ENCODE measurements around the gene AGPAT3. TPM values are rescaled to one million over a fixed set of nuclear protein-coding genes. Genes with fewer than 3 reads are reported as not detected.
A peak's percentile ranks its signal among the peaks of the same experiment; 100 is the strongest.

Gene AGPAT3
- total RNA-seq, 2 experiments from 2014 or later: 101 to 102 TPM

DNA sequence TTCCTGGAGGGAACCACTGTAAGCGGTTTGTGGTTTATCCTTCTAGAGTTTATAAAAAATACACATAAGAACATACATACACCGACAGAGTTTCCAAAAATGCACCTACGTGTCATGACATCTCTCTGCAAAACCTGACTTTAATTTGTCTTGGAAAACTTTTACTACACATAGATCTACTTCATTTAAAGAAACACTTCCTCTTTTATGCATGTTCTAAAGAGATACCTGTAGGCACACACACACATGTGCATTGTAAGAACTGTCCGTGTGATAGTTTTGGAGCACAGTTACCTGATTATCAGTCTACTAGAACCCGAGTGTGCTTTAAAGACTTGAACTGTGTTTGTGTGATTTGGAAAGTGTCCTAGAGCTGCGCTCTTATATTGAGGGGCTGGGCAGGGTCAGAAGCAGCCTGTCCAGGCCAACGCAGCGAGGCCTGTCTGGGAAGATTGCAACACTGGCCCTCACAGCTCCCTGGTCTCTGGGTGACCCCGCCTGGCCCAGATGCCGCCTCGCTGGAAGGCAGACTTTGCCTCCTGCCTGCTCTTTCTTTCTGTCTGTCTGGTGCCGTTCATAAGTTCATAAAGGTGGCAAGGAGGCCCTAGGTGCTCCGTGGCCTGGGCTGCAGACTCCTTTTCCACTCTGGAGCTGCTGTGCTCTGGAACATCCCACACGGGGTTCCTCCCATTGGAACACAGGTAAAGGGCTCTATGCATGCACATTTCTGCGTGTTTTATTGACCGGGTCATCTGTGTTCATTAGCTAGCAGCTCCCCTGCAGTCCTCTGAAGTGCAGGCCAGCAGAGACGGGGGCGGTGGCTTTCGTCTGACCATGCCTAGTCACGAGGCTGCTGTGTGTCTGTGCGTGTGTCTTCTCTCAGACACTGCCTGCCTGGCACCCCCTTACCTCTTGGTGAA lies 46.3 kb downstream of the AGPAT3 start:
- peaks cover 37% of the 10 kb centered on the region for H3K36me3 Mint-ChIP-seq (ENCODE audit: low read depth)
- peaks cover 11% of the 10 kb centered on the region for H3K9me3 Mint-ChIP-seq
- CTCF ChIA-PET: no interaction called here
- no peak overlapping the region for H3K4me3 Mint-ChIP-seq
- POLR2A ChIA-PET: no interaction called here
- H3K27ac Mint-ChIP-seq: no peak overlapping the region
- no peak for DNase-seq
- peaks cover 15% of the 10 kb centered on the region for H3K4me1 Mint-ChIP-seq
- no peaks in the 10 kb centered on the region for H3K27me3 Mint-ChIP-seq

DNA sequence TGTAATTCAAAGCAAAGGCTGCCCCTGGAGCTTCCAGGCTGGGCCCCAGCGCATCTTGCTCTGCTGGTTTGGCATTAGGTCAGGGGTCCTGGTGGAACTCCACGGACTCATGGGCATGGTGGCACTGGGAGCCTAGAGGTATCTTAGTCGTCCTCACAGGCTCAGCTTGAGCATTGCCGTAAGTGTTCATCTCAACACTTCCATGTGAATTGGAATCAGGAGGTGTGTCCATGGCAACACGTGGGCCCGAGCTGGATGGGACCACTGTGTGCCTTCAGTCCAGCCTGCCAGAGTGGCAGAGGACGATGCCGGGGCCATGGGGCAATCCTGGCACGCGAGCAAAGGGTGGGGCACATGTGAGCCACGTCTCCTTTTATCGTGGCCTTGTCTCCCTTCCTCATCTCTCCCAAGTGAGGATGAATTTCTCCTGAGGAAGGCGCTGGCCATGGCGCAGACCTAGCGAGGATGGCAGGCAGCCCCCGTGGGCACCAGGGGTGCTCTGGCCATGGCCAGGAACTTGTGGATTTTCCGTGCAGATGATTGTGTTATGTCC lies 47.0 kb downstream of the AGPAT3 start:
- POLR2A ChIA-PET: no interaction called here
- DNase-seq: no peak
- H3K4me1 Mint-ChIP-seq: peaks cover 20% of the 10 kb centered on the region
- no peak overlapping the region for H3K27ac Mint-ChIP-seq
- CTCF ChIA-PET: no interaction called here
- peaks cover 36% of the 10 kb centered on the region for H3K36me3 Mint-ChIP-seq (ENCODE audit: low read depth)
- peaks cover 2% of the 10 kb centered on the region for H3K27me3 Mint-ChIP-seq
- H3K9me3 Mint-ChIP-seq: peaks cover 11% of the 10 kb centered on the region
- no peak overlapping the region for H3K4me3 Mint-ChIP-seq

DNA sequence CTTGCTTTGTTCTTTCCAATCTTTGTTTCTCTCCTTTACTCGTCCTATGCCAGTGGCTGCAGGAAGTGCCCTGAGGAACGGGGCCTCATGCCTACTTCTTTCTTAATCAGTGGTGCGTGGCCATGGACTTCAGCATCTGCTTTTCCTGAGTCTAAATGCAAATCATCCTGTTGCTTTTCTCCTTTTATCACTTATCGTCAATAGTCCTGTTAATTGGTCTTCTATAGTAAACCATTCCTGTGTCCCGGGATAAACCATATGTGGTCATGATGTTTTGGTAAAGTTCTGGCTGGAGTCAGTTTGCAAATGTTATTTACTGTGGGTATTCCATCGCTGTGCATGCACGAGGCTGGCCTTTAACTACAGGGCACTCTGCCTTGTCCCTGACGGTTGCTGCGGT lies 47.5 kb downstream of the AGPAT3 start:
- H3K27me3 Mint-ChIP-seq: peaks cover 2% of the 10 kb centered on the region
- DNase-seq: no peak
- ChIA-PET CTCF (no interaction called here), POLR2A (no interaction called here)
- peaks cover 25% of the 10 kb centered on the region for H3K4me1 Mint-ChIP-seq
- H3K9me3 Mint-ChIP-seq: peaks cover 11% of the 10 kb centered on the region
- no peak overlapping the region for H3K4me3 Mint-ChIP-seq
- no peak overlapping the region for H3K27ac Mint-ChIP-seq
- H3K36me3 Mint-ChIP-seq (ENCODE audit: low read depth): peaks cover 36% of the 10 kb centered on the region

DNA sequence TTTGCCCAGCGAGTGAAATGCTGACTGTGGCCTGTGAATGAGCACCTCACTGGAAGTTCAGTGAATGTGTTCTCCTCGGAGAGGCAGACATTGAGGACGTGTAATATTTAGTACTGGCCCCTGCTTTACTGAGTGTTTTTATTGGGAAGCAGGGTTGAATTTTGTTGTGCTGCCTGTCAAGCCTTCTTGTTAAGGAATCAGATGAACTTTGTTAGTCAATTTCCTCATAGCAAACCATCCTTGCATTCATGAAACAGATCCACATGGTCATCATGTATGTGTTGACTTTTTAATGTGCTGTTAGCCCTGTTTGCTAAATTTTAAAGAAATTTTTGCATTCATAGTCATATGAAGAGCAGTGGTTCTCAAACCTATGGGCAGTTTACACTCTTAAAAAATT lies 47.9 kb downstream of the AGPAT3 start:
- ChIA-PET CTCF (no interaction called here), POLR2A (no interaction called here)
- DNase-seq: no peak
- H3K4me3 Mint-ChIP-seq: no peak overlapping the region
- H3K27me3 Mint-ChIP-seq: peaks cover 2% of the 10 kb centered on the region
- H3K9me3 Mint-ChIP-seq: peaks cover 11% of the 10 kb centered on the region
- H3K27ac Mint-ChIP-seq: no peak overlapping the region
- H3K4me1 Mint-ChIP-seq: peaks cover 26% of the 10 kb centered on the region
- peaks cover 36% of the 10 kb centered on the region for H3K36me3 Mint-ChIP-seq (ENCODE audit: low read depth)

DNA sequence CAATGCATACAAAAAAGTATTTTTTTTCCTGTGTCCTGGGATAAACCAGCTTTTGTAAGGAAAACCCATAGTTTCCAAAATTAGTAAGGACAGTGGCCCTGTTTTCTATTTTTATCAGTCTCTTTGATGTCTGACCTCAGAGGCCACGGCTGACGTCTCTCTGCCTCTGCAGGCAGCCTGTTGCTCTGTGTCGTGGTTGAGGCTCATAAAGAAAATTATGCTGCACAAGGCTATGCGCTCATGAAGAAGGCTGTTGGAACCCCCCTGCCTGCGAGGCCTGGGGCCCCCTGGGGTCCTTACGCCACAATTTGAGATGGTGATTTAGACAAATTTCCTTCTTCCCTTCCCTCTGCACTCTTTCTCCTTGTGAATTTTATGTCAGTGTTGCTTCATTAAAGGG lies 48.9 kb downstream of the AGPAT3 start:
- peaks cover 2% of the 10 kb centered on the region for H3K27me3 Mint-ChIP-seq
- POLR2A ChIA-PET: no interaction called here
- no peak overlapping the region for H3K4me3 Mint-ChIP-seq
- CTCF ChIA-PET: no interaction called here
- H3K9me3 Mint-ChIP-seq: peaks cover 11% of the 10 kb centered on the region
- H3K27ac Mint-ChIP-seq: no peak overlapping the region
- no peak for DNase-seq
- peaks cover 35% of the 10 kb centered on the region for H3K4me1 Mint-ChIP-seq
- peaks cover 39% of the 10 kb centered on the region for H3K36me3 Mint-ChIP-seq (ENCODE audit: low read depth)

DNA sequence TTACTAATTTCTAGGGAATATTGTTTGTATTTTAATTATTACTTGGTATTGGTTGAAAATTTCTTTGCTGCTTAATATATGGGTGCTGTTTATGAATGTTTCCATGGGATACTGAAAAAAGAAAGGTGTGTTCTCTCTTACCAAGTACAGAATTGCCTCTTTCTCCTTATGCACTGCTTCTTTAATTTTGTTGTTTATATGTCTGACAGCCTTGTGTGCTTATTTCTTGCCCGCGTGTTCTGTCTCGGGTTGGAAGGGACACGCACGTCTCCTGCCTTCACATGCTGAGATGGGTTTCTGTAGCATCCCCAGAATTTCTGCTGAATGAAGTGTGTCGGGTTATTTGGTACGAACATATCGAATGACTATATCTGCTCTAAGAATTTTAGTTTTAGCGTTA lies 51.1 kb downstream of the AGPAT3 start:
- peaks cover 11% of the 10 kb centered on the region for H3K9me3 Mint-ChIP-seq
- H3K27ac Mint-ChIP-seq: no peak overlapping the region
- ChIA-PET CTCF (no interaction called here), POLR2A (interaction anchor here (1.0 kb wide), 1 partner anchor 24 kb away, joined by 3 read pairs; no protein-coding TSS in a partner anchor)
- peaks cover 55% of the 10 kb centered on the region for H3K4me1 Mint-ChIP-seq
- H3K36me3 Mint-ChIP-seq (ENCODE audit: low read depth): peaks cover 39% of the 10 kb centered on the region
- peak overlapping the region; percentile 72 for H3K4me3 Mint-ChIP-seq
- peaks cover 2% of the 10 kb centered on the region for H3K27me3 Mint-ChIP-seq
- no peak for DNase-seq

DNA sequence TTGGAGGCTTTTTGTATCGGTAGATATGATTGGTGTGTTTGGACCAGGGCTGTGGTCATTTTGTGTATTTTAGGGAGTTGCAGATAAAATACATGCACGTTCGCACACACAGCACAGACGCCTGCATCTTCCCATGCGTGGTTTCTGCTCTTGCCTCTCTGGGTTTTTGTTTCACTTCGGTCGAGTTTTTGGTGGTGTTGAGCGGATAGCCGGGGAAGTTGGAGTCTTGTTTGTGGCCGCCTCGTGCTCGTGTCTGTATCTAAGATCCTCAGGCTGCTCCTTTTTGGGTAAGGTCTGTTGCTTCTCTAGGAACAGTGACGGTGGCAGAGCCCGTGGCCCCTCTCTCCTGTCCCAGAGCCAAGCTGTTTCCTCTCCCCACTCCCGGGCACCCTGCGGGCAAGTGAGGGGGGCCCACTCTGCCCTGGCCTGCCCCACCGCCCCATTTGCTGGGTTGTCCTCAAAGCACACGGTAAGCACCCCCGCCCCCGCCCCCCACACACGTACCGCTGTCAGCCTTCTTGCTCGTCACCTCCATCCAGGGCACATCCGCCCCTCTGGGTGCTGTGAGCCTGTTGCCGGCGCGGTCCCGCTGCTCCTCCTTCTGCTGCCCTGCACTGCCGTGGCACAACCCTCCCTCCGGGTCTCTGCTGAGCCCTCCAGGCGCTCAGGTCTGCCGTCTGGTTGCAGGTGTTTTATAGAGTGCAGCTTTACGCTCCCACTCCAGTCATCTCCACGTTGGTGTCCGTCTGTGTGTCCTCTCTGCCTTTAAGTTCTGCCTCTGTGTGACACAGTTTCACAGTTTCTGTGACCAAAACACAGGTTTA lies 51.9 kb downstream of the AGPAT3 start:
- CTCF ChIA-PET: interaction anchor here (0.6 kb wide), 1 partner anchor 381 kb away, joined by 4 read pairs; no protein-coding TSS in a partner anchor

DNA sequence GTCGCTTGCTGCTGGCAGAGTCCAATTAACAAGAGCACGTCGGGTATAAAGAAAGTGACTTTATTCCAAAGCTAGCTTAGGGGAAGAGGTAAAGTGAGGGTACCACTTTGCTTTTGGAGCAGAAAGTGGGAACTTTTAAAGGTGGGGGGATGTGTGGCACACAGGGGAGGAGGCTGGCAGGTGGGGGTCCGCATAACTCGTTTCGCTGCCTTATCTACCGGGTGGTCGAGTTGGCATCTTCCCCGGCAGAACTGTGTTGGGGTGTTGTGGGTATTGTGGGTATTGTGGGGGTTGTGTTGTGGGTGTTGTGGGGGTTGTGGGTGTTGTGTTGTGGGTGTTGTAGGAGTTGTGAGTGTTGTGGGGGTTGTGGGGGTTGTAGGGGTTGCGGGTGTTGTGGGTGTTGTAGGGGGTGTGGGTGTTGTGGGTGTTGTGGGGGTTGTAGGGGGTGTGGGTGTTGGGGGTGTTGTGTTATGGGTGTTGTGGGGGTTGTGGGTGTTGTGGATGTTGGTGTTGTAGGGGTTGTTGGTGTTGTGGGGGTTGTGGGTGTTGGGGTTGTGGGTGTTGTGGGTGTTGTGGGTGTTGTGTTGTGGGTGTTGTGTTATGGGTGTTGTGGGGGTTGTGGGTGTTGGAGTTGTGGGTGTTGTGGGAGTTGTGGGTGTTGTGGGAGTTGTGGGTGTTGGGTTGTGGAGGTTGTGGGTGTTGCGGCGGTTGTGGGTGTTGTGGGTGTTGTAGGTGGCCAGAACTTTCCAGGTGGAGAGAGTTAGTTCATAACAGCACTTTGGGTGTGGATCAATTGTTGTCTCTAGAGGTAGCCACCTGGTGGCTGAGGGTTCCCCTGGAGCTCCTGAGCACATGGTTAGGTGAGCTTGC lies 52.7 kb downstream of the AGPAT3 start:
- H3K36me3 Mint-ChIP-seq (ENCODE audit: low read depth): peaks cover 25% of the 10 kb centered on the region
- peak; percentile 32 for DNase-seq
- ChIA-PET POLR2A (interaction anchor here (0.8 to 1.8 kb wide), 4 partner anchors 24 to 94 kb away, joined by 3 to 5 read pairs (median 4); no protein-coding TSS in a partner anchor), CTCF (interaction anchor here (0.6 to 1.5 kb wide), 4 partner anchors 21 to 380 kb away, joined by 3 to 4 read pairs (median 3); no protein-coding TSS in a partner anchor)
- H3K4me1 Mint-ChIP-seq: peaks cover 63% of the 10 kb centered on the region
- H3K9me3 Mint-ChIP-seq: peaks cover 3% of the 10 kb centered on the region
- peak overlapping the region; percentile 68 for H3K27ac Mint-ChIP-seq
- peak overlapping the region; percentile 72 for H3K4me3 Mint-ChIP-seq
- H3K27me3 Mint-ChIP-seq: peaks cover 2% of the 10 kb centered on the region

More for the DNA sequence above, 51.9 kb downstream of the AGPAT3 start:
- peak; percentile 71 for DNase-seq
- Mint-ChIP-seq H3K36me3 (ENCODE audit: low read depth) (peaks cover 34% of the 10 kb centered on the region), H3K9me3 (peaks cover 11% of the 10 kb centered on the region), H3K27ac (peak overlapping the region; percentile 61), H3K4me1 (peaks cover 64% of the 10 kb centered on the region), H3K27me3 (peaks cover 2% of the 10 kb centered on the region), H3K4me3 (peak overlapping the region; percentile 72)
- POLR2A ChIA-PET: interaction anchor here (0.8 to 1.5 kb wide), 2 partner anchors 23 to 93 kb away, joined by 3 to 5 read pairs; no protein-coding TSS in a partner anchor

DNA sequence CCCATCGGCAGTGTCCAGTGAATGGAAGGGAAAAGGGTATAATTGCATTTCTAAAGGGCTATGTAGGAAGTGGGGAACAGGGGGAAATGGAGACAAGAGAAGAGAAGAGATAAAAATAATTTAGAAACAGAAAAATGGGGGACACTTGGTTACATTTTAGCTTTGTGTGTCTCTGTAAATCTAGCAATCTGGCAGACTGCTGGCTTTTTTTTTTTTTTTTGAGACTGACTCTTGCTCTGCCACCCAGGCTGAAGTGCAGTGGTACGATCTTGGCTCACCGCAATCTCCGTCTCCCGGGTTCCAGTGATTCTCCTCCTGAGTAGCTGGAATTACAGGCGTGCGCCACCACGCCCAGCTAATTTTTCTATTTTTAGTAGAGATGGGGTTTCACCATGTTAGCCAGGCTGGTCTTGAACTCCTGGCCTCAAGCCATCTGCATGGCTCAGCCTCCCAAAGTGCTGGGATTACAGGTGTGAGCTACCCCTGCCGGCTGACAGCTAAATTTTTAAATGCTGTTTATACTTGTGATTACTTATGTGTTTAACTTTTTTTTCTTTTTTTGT lies 53.4 kb downstream of the AGPAT3 start:
- no peaks in the 10 kb centered on the region for H3K9me3 Mint-ChIP-seq
- POLR2A ChIA-PET: interaction anchor here (0.9 to 1.8 kb wide), 2 partner anchors 52 to 54 kb away, joined by 3 to 5 read pairs; no protein-coding TSS in a partner anchor
- H3K4me1 Mint-ChIP-seq: peaks cover 62% of the 10 kb centered on the region
- no peak overlapping the region for H3K27ac Mint-ChIP-seq
- H3K36me3 Mint-ChIP-seq (ENCODE audit: low read depth): peaks cover 18% of the 10 kb centered on the region
- CTCF ChIA-PET: interaction anchor here (0.7 to 1.5 kb wide), 6 partner anchors 16 to 165 kb away, joined by 3 to 5 read pairs (median 3); no protein-coding TSS in a partner anchor
- H3K27me3 Mint-ChIP-seq: peaks cover 2% of the 10 kb centered on the region
- DNase-seq: no peak
- no peak overlapping the region for H3K4me3 Mint-ChIP-seq

DNA sequence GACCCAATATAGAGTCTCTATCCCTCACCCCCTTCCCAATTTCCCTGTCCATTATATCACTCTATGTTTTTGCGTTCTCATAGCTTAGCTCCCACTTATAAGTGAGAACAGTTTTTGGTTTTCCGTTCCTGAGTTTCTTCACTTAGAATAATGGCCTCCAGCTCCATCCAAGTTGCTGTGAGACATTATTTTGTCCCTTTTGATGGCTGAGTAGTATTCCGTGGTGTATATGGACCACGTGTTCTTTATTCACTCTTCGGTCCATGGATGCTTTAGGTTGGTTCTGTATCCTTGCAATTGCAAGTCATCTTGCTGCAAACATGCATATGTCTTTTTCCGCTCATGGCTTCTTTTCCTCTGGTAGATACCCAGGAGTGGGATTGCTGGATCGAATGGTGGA lies 54.3 kb downstream of the AGPAT3 start:
- H3K4me1 Mint-ChIP-seq: peaks cover 56% of the 10 kb centered on the region
- H3K27ac Mint-ChIP-seq: no peak overlapping the region
- no peaks in the 10 kb centered on the region for H3K9me3 Mint-ChIP-seq
- ChIA-PET POLR2A (interaction anchor here (1.8 kb wide), 1 partner anchor 55 kb away, joined by 5 read pairs; no protein-coding TSS in a partner anchor), CTCF (interaction anchor here (1.0 to 1.5 kb wide), 4 partner anchors 19 to 164 kb away, joined by 3 read pairs; no protein-coding TSS in a partner anchor)
- no peak for DNase-seq
- no peak overlapping the region for H3K4me3 Mint-ChIP-seq
- H3K27me3 Mint-ChIP-seq: peaks cover 2% of the 10 kb centered on the region
- peaks cover 15% of the 10 kb centered on the region for H3K36me3 Mint-ChIP-seq (ENCODE audit: low read depth)

DNA sequence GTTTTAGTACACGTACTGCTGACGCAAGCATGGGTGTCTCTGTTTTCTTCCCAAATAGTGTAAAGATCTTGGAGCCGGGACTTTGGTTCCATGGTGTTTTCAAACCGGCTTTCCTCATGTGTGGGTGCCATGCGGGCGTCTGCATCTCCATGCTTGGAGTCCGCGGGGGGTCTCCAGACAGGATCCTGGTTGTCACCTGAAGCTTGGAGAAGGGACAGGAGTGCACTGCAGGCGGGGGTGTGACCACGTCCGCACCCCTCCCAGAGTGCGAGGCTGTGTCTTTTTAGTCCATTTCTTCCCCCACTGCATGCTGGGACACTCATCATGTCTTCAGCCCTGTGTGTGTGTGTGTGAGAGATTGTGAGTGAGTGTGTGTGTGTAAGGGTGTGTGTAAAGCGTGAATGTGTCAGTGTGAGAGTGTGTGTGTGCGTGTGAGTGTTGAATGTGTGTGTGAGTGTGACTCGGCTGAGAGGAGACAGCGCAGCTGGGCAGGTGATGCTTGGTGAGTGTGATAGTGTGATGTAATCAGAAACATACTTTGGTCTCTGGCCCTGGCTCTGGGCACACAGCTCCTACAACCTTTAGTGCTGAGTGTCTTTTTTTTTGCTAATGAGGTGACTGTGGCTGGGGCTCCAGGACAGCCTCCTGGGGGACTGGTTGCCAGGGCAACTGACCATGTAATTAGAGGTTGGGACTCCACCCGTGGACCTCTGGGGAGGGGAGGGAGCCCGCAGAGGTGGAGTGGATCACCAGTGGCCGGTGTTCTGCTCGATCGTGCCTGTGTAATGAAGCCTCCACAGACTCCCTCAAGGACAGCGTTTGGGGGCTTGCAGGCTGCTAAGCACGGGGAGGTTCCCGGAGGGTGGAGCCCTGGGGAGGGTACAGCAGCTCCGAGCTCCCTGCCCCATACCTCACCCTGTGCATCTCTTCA lies 55.1 kb downstream of the AGPAT3 start:
- H3K4me1 Mint-ChIP-seq: peaks cover 56% of the 10 kb centered on the region
- peaks cover 2% of the 10 kb centered on the region for H3K27me3 Mint-ChIP-seq
- peaks cover 15% of the 10 kb centered on the region for H3K36me3 Mint-ChIP-seq (ENCODE audit: low read depth)
- no peaks in the 10 kb centered on the region for H3K9me3 Mint-ChIP-seq
- POLR2A ChIA-PET: no interaction called here
- no peak overlapping the region for H3K27ac Mint-ChIP-seq
- CTCF ChIA-PET: interaction anchor here (0.9 to 1.2 kb wide), 2 partner anchors 12 to 109 kb away, joined by 3 read pairs; no protein-coding TSS in a partner anchor
- DNase-seq: no peak
- H3K4me3 Mint-ChIP-seq: no peak overlapping the region
